Natural killer cell (primary cell): ENCODE data around the gene AGFG1. TPM values are rescaled to one million over a fixed set of nuclear protein-coding genes. Genes with fewer than 3 reads are reported as not detected.
"Not testable (repeated sequence)": the region's sequence is repeated elsewhere in the genome, so short reads cannot be mapped to it uniquely, and the experiment has no call there.

Source experiments
- ATAC-seq, 3 donors: fragments of 150-1000 bp in 2 of 3; fragments of 200-7000 bp in 1 of 3; cut with Tn5 transposase; 1 replicate in 1 of 3; 2 replicates in 2 of 3; pipeline ENCODE4 v1.10.0; 2021; ENCODE audit warnings: mild to moderate bottlenecking in 2 of 3, moderate library complexity in 2 of 3
- DNase-seq, 2 donors: peaks; one replicate each; pipeline versions ENCODE4 v3.0.0 to v3.0.0-alpha.2; 2013 to 2021; ENCODE audit warnings: mixed read lengths in 1 of 2
- H3K27ac ChIP-seq: one replicate; pipeline ENCODE4 v1.5.1; 2013; ENCODE audit warnings: mild to moderate bottlenecking, low read length
- H3K27me3 ChIP-seq: one replicate; pipeline ENCODE4 v1.6.1; 2013; ENCODE audit warnings: low read length; ENCODE audit not compliant: control insufficient read depth, insufficient read depth
- H3K36me3 ChIP-seq: one replicate; pipeline ENCODE4 v1.6.1; 2013; ENCODE audit warnings: low read length; ENCODE audit not compliant: control insufficient read depth, insufficient read depth
- H3K4me1 ChIP-seq: one replicate; pipeline ENCODE4 v1.6.1; 2013; ENCODE audit warnings: low read length; ENCODE audit not compliant: control insufficient read depth, insufficient read depth
- H3K4me3 ChIP-seq: one replicate; pipeline ENCODE4 v1.5.1; 2013; ENCODE audit warnings: low read length
- H3K9me3 ChIP-seq: one replicate; pipeline ENCODE4 v1.6.1; 2013; ENCODE audit warnings: low read length; ENCODE audit not compliant: control insufficient read depth, insufficient read depth
- H3K27ac Mint-ChIP-seq, 2 donors: one replicate each; pipeline ENCODE4 v1.8.0; 2022; ENCODE audit warnings: mild to moderate bottlenecking in 2 of 2, mixed read lengths in 2 of 2, moderate library complexity in 1 of 2
- H3K27me3 Mint-ChIP-seq, 2 donors: one replicate each; pipeline ENCODE4 v1.8.0; 2022; ENCODE audit warnings: low read depth in 2 of 2, mixed read lengths in 2 of 2
- H3K36me3 Mint-ChIP-seq: one replicate; pipeline ENCODE4 v1.8.0; 2022; ENCODE audit warnings: mixed read lengths
- H3K4me1 Mint-ChIP-seq, 2 donors: one replicate each; pipeline ENCODE4 v1.8.0; 2022; ENCODE audit warnings: mixed read lengths in 2 of 2
- H3K4me3 Mint-ChIP-seq: one replicate; pipeline ENCODE4 v1.8.0; 2022; ENCODE audit warnings: mild to moderate bottlenecking, moderate library complexity, mixed read lengths
- H3K9me3 Mint-ChIP-seq, 2 donors: one replicate each; pipeline ENCODE4 v1.8.0; 2022; ENCODE audit warnings: mixed read lengths in 2 of 2
- CTCF ChIP-seq: fragments of 200-600 bp; IDR thresholded peaks from one replicate; pipeline ENCODE4 v1.8.0; 2022; ENCODE audit warnings: antibody characterized with exemption
- WGBS: methylation state at CpG from one replicate; pipeline ENCODE4 v1.1.7; 2013; ENCODE audit warnings: missing lambda C conversion rate; ENCODE audit not compliant: insufficient coverage; 5-methylcytosine and 5-hydroxymethylcytosine counted together
- intact Hi-C: fragments of 100-400 bp; cut with micrococcal nuclease; formaldehyde crosslinking; loops from one replicate; pipeline ENCODE4 v1.14.2; 2022
- total RNA-seq, 4 donors: library from RNA; stranded (reverse); fragments of 120-200 nt in 1 of 4; gene quantifications; one replicate each; pipeline versions ENCODE4 v1.2.3 to v1.2.4, GENCODE V29; 2013 to 2022

The AGFG1 gene
- total RNA-seq, 3 donors from 2014 or later (not counting 1 experiment from before 2014, with no cell fraction given): 65.0 to 71.6 (median 67.3) TPM

GRCh38 chr2:227534714-227535113, 62.8 kb downstream of the AGFG1 start:
- H3K27me3 ChIP-seq: no peaks in the 10 kb centered on the region
- intact Hi-C loops: no loop called here
- H3K9me3 Mint-ChIP-seq: no peaks in the 10 kb centered on the region
- H3K4me1 Mint-ChIP-seq: no peaks in the 10 kb centered on the region
- H3K36me3 ChIP-seq: peaks cover 69% of the 10 kb centered on the region
- DNase-seq: no peak
- 76% methylated on average over 3 of the region's 3 CpGs for WGBS
- no peak overlapping the region for H3K4me3 Mint-ChIP-seq
- ATAC-seq: no peak
- H3K27ac ChIP-seq: no peak overlapping the region
- no peak overlapping the region for H3K27ac Mint-ChIP-seq
- H3K27me3 Mint-ChIP-seq: no peaks in the 10 kb centered on the region
- no peak for TF ChIP-seq CTCF
- H3K4me1 ChIP-seq: no peaks in the 10 kb centered on the region
- H3K4me3 ChIP-seq: no peak overlapping the region
- H3K9me3 ChIP-seq: no peaks in the 10 kb centered on the region
- H3K36me3 Mint-ChIP-seq: no peaks in the 10 kb centered on the region

- Histone ChIP-seq H3K27ac (no peak overlapping the region), H3K27me3 (no peaks in the 10 kb centered on the region), H3K9me3 (no peaks in the 10 kb centered on the region), H3K36me3 (peaks cover 64% of the 10 kb centered on the region), H3K4me1 (no peaks in the 10 kb centered on the region), H3K4me3 (no peak overlapping the region)
- intact Hi-C loops: no loop called here
- Mint-ChIP-seq H3K4me3 (no peak overlapping the region), H3K27me3 (no peaks in the 10 kb centered on the region), H3K36me3 (peaks cover 8% of the 10 kb centered on the region), H3K4me1 (peaks cover 0 to 4% of the 10 kb centered on the region in 2 donors), H3K9me3 (no peaks in the 10 kb centered on the region), H3K27ac (no peak overlapping the region)
- no peak for ATAC-seq
- TF ChIP-seq CTCF: no peak
- DNase-seq: no peak
- 100% methylated on average over 1 of the region's 2 CpGs for WGBS
Observed at GRCh38 chr2:227536445-227536844, 64.5 kb downstream of the AGFG1 start.

- Mint-ChIP-seq H3K36me3 (peaks cover 17% of the 10 kb centered on the region), H3K9me3 (no peaks in the 10 kb centered on the region), H3K27me3 (no peaks in the 10 kb centered on the region), H3K27ac (no peak overlapping the region), H3K4me1 (peaks cover 18 to 21% of the 10 kb centered on the region in 2 donors), H3K4me3 (no peak overlapping the region)
- intact Hi-C loops: no loop called here
- WGBS: 99% methylated on average over 7 of the region's 8 CpGs
- ATAC-seq (no peak), DNase-seq (no peak)
- TF ChIP-seq CTCF: no peak
- H3K27ac ChIP-seq: no peak overlapping the region
- no peaks in the 10 kb centered on the region for H3K27me3 ChIP-seq
- H3K9me3 ChIP-seq: no peaks in the 10 kb centered on the region
- no peak overlapping the region for H3K4me3 ChIP-seq
- H3K4me1 ChIP-seq: no peaks in the 10 kb centered on the region
- H3K36me3 ChIP-seq: peaks cover 41% of the 10 kb centered on the region
Observed at GRCh38 chr2:227539465-227539956, 67.6 kb downstream of the AGFG1 start.

GRCh38 chr2:227540352-227540751, 68.4 kb downstream of the AGFG1 start:
- intact Hi-C loops, H3K4me3 Mint-ChIP-seq: not testable (repeated sequence)
- WGBS: 98% methylated on average over 6 of the region's 9 CpGs

More at GRCh38 chr2:227540352-227540751, 68.4 kb downstream of the AGFG1 start:
- Mint-ChIP-seq H3K36me3 (peaks cover 17% of the 10 kb centered on the region), H3K4me1 (peaks cover 18 to 21% of the 10 kb centered on the region in 2 donors)
- not testable (repeated sequence) for DNase-seq, ATAC-seq, H3K9me3 Mint-ChIP-seq, H3K4me1 ChIP-seq, H3K27ac Mint-ChIP-seq, H3K4me3 ChIP-seq, H3K27me3 ChIP-seq, H3K27ac ChIP-seq, H3K27me3 Mint-ChIP-seq, H3K9me3 ChIP-seq
- H3K36me3 ChIP-seq: peaks cover 37% of the 10 kb centered on the region
